Measurements from ENCODE around the gene FRY. TPM values are rescaled to one million over a fixed set of nuclear protein-coding genes. Genes with fewer than 3 reads are reported as not detected.

FRY gene
- total and polyA plus RNA-seq, 2 donors = 4.8 to 9.8 TPM

DNA sequence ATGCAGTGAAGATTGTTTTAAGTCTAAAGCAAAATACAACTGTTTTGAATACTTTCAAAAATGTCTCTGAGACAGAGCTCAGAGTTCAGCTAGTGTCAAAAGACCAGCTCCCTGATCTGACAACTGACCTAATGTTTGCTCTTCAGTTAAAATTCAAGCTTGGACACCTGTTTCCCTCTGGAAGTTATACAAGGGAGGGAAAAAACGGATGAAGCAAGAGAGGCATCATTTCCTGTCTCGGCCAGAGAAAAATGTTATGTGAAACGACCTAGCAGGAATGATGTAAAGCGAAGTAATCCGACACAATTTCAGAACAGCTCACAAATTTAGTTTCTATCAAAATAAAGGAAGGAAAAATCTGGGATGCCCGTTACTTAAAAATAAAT, 224.1 kb downstream of the FRY start:
- no peaks in the 10 kb centered on the region for H3K4me1 ChIP-seq (ENCODE audit: control insufficient read depth in 2 of 2, insufficient read depth in 2 of 2, low read length in 2 of 2)
- H3K27me3 ChIP-seq (ENCODE audit: control insufficient read depth in 2 of 2, insufficient read depth in 1 of 2, low read length in 1 of 2) = no peaks in the 10 kb centered on the region
- no peaks in the 10 kb centered on the region for H3K9me3 ChIP-seq (ENCODE audit: control insufficient read depth in 2 of 2, insufficient read depth in 1 of 2, low read length in 1 of 2)
- WGBS = 94% methylated on average over 6 of the region's 6 CpGs
- H3K36me3 ChIP-seq (ENCODE audit: control insufficient read depth in 2 of 2, insufficient read depth in 2 of 2, low read length in 1 of 2) = peaks cover 0 to 4% of the 10 kb centered on the region in 2 donors
- H3K4me3 ChIP-seq (ENCODE audit: low read length in 2 of 2) = no peak overlapping the region
- H3K27ac ChIP-seq (ENCODE audit: low read depth in 1 of 2, low read length in 1 of 2) = no peak overlapping the region
- no peak for DNase-seq (ENCODE audit: low read depth in 6 of 9, low spot score in 9 of 9)

GRCh38 chr13:32256243-32256642, 224.7 kb downstream of the FRY start:
- Histone ChIP-seq H3K4me1 (ENCODE audit: control insufficient read depth in 2 of 2, insufficient read depth in 2 of 2, low read length in 2 of 2) (no peaks in the 10 kb centered on the region), H3K36me3 (ENCODE audit: control insufficient read depth in 2 of 2, insufficient read depth in 2 of 2, low read length in 1 of 2) (peaks cover 0 to 4% of the 10 kb centered on the region in 2 donors), H3K9me3 (ENCODE audit: control insufficient read depth in 2 of 2, insufficient read depth in 1 of 2, low read length in 1 of 2) (no peaks in the 10 kb centered on the region), H3K27me3 (ENCODE audit: control insufficient read depth in 2 of 2, insufficient read depth in 1 of 2, low read length in 1 of 2) (no peaks in the 10 kb centered on the region), H3K4me3 (ENCODE audit: low read length in 2 of 2) (no peak overlapping the region), H3K27ac (ENCODE audit: low read depth in 1 of 2, low read length in 1 of 2) (no peak overlapping the region)
- WGBS = 96% methylated on average over 4 of the region's 4 CpGs
- DNase-seq (ENCODE audit: low read depth in 6 of 9, low spot score in 9 of 9) = no peak

GRCh38 chr13:32257649-32258048, 226.1 kb downstream of the FRY start:
- H3K4me3 ChIP-seq (ENCODE audit: low read length in 2 of 2) = no peak overlapping the region

GRCh38 chr13:32259116-32259515, 227.5 kb downstream of the FRY start:
- 100% methylated on average over 1 of the region's 1 CpG for WGBS
- Histone ChIP-seq H3K36me3 (ENCODE audit: control insufficient read depth in 2 of 2, insufficient read depth in 2 of 2, low read length in 1 of 2) (no peaks in the 10 kb centered on the region), H3K4me1 (ENCODE audit: control insufficient read depth in 2 of 2, insufficient read depth in 2 of 2, low read length in 2 of 2) (no peaks in the 10 kb centered on the region), H3K4me3 (ENCODE audit: low read length in 2 of 2) (no peak overlapping the region), H3K27me3 (ENCODE audit: control insufficient read depth in 2 of 2, insufficient read depth in 1 of 2, low read length in 1 of 2) (no peaks in the 10 kb centered on the region), H3K9me3 (ENCODE audit: control insufficient read depth in 2 of 2, insufficient read depth in 1 of 2, low read length in 1 of 2) (no peaks in the 10 kb centered on the region), H3K27ac (ENCODE audit: low read depth in 1 of 2, low read length in 1 of 2) (no peak overlapping the region)
- no peak for DNase-seq (ENCODE audit: low read depth in 6 of 9, low spot score in 9 of 9)

More at GRCh38 chr13:32257649-32258048, 226.1 kb downstream of the FRY start:
- no peaks in the 10 kb centered on the region for H3K27me3 ChIP-seq (ENCODE audit: control insufficient read depth in 2 of 2, insufficient read depth in 1 of 2, low read length in 1 of 2)
- no peak overlapping the region for H3K27ac ChIP-seq (ENCODE audit: low read depth in 1 of 2, low read length in 1 of 2)
- DNase-seq (ENCODE audit: low read depth in 6 of 9, low spot score in 9 of 9) = no peak
- H3K36me3 ChIP-seq (ENCODE audit: control insufficient read depth in 2 of 2, insufficient read depth in 2 of 2, low read length in 1 of 2) = peaks cover 0 to 3% of the 10 kb centered on the region in 2 donors
- H3K4me1 ChIP-seq (ENCODE audit: control insufficient read depth in 2 of 2, insufficient read depth in 2 of 2, low read length in 2 of 2) = no peaks in the 10 kb centered on the region
- H3K9me3 ChIP-seq (ENCODE audit: control insufficient read depth in 2 of 2, insufficient read depth in 1 of 2, low read length in 1 of 2) = no peaks in the 10 kb centered on the region

- DNase-seq (ENCODE audit: low read depth in 6 of 9, low spot score in 9 of 9) = no peak
- WGBS = 94% methylated on average over 9 of the region's 9 CpGs
- no peak overlapping the region for H3K27ac ChIP-seq (ENCODE audit: low read depth in 1 of 2, low read length in 1 of 2)
These were observed 230.0 kb downstream of the FRY start for GRCh38 chr13:32261567-32261966.

DNA sequence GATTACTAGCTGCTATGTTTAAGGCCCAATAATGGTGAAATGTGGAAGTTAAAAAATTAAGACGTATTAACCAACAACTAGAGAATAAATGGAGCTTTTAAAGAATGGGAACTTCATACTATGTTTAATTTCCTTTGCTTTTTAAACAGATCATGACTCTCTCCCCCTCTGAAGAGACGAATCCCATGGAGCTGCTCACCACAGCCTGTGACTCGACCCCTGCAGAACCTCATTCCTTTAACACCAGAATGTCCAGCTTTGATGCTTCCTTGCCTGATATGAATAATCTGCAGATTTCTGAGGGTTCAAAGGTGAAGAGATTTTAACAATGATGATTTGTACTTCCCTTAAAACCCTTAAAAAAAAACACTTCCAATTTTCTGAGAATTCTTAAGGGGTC, 230.6 kb downstream of the FRY start:
- DNase-seq (ENCODE audit: low read depth in 6 of 9, low spot score in 9 of 9) = no peak
- H3K27me3 ChIP-seq (ENCODE audit: control insufficient read depth in 2 of 2, insufficient read depth in 1 of 2, low read length in 1 of 2) = no peaks in the 10 kb centered on the region
- no peaks in the 10 kb centered on the region for H3K9me3 ChIP-seq (ENCODE audit: control insufficient read depth in 2 of 2, insufficient read depth in 1 of 2, low read length in 1 of 2)
- no peak overlapping the region for H3K4me3 ChIP-seq (ENCODE audit: low read length in 2 of 2)
- H3K27ac ChIP-seq (ENCODE audit: low read depth in 1 of 2, low read length in 1 of 2) = no peak overlapping the region
- H3K4me1 ChIP-seq (ENCODE audit: control insufficient read depth in 2 of 2, insufficient read depth in 2 of 2, low read length in 2 of 2) = no peaks in the 10 kb centered on the region
- H3K36me3 ChIP-seq (ENCODE audit: control insufficient read depth in 2 of 2, insufficient read depth in 2 of 2, low read length in 1 of 2) = peaks cover 0 to 9% of the 10 kb centered on the region in 2 donors
- 96% methylated on average over 3 of the region's 3 CpGs for WGBS

More at GRCh38 chr13:32261567-32261966, 230.0 kb downstream of the FRY start:
- no peak overlapping the region for H3K4me3 ChIP-seq (ENCODE audit: low read length in 2 of 2)
- peaks cover 0 to 9% of the 10 kb centered on the region in 2 donors for H3K36me3 ChIP-seq (ENCODE audit: control insufficient read depth in 2 of 2, insufficient read depth in 2 of 2, low read length in 1 of 2)
- no peaks in the 10 kb centered on the region for H3K9me3 ChIP-seq (ENCODE audit: control insufficient read depth in 2 of 2, insufficient read depth in 1 of 2, low read length in 1 of 2)
- H3K27me3 ChIP-seq (ENCODE audit: control insufficient read depth in 2 of 2, insufficient read depth in 1 of 2, low read length in 1 of 2) = no peaks in the 10 kb centered on the region
- no peaks in the 10 kb centered on the region for H3K4me1 ChIP-seq (ENCODE audit: control insufficient read depth in 2 of 2, insufficient read depth in 2 of 2, low read length in 2 of 2)

DNA sequence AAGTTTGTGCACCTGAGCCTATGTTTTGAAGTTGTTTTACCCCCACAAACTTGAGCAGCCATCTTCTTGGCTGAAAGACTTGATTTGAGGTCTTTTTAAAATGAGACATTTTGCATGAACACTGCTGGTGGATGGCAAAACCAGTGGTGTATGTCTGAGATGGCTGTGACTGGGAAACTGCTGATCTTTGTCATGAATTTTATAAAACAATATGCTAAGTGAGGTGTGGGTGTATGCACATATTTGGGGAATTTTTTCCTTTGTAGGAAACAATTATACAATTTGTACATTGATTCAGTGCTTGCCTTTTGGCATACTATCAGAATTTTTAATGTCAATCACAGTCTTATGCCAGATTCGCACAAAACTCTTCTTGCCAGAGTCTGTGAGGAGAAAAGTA, 231.0 kb downstream of the FRY start:
- H3K36me3 ChIP-seq (ENCODE audit: control insufficient read depth in 2 of 2, insufficient read depth in 2 of 2, low read length in 1 of 2) = peaks cover 0 to 9% of the 10 kb centered on the region in 2 donors
- no peaks in the 10 kb centered on the region for H3K4me1 ChIP-seq (ENCODE audit: control insufficient read depth in 2 of 2, insufficient read depth in 2 of 2, low read length in 2 of 2)
- H3K27ac ChIP-seq (ENCODE audit: low read depth in 1 of 2, low read length in 1 of 2) = no peak overlapping the region
- no peaks in the 10 kb centered on the region for H3K27me3 ChIP-seq (ENCODE audit: control insufficient read depth in 2 of 2, insufficient read depth in 1 of 2, low read length in 1 of 2)
- 98% methylated on average over 1 of the region's 1 CpG for WGBS
- H3K4me3 ChIP-seq (ENCODE audit: low read length in 2 of 2) = no peak overlapping the region
- no peaks in the 10 kb centered on the region for H3K9me3 ChIP-seq (ENCODE audit: control insufficient read depth in 2 of 2, insufficient read depth in 1 of 2, low read length in 1 of 2)
- DNase-seq (ENCODE audit: low read depth in 6 of 9, low spot score in 9 of 9) = no peak

DNA sequence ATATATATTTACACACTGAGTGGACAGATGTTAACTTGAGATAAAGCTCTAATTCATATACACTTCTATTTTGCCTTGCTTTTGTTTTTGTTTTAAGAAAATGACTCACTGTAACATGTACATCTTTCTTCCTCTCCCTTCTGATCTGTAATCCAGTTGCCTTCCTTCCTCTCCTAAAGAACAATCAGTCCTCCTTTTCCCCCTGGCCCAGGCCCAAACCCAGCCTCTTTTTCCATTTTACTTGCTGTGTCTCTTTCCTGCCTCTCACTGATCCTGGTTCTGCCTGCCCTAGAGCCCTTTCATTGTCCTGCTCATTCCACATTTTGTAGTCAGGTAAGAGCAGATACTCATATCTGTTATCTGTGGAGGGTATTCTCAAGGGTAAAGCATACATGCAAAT, 232.8 kb downstream of the FRY start:
- DNase-seq (ENCODE audit: low read depth in 6 of 9, low spot score in 9 of 9) = no peak
- Histone ChIP-seq H3K27ac (ENCODE audit: low read depth in 1 of 2, low read length in 1 of 2) (no peak overlapping the region), H3K4me1 (ENCODE audit: control insufficient read depth in 2 of 2, insufficient read depth in 2 of 2, low read length in 2 of 2) (no peaks in the 10 kb centered on the region), H3K27me3 (ENCODE audit: control insufficient read depth in 2 of 2, insufficient read depth in 1 of 2, low read length in 1 of 2) (no peaks in the 10 kb centered on the region), H3K4me3 (ENCODE audit: low read length in 2 of 2) (no peak overlapping the region), H3K36me3 (ENCODE audit: control insufficient read depth in 2 of 2, insufficient read depth in 2 of 2, low read length in 1 of 2) (peaks cover 0 to 9% of the 10 kb centered on the region in 2 donors), H3K9me3 (ENCODE audit: control insufficient read depth in 2 of 2, insufficient read depth in 1 of 2, low read length in 1 of 2) (no peaks in the 10 kb centered on the region)

DNA sequence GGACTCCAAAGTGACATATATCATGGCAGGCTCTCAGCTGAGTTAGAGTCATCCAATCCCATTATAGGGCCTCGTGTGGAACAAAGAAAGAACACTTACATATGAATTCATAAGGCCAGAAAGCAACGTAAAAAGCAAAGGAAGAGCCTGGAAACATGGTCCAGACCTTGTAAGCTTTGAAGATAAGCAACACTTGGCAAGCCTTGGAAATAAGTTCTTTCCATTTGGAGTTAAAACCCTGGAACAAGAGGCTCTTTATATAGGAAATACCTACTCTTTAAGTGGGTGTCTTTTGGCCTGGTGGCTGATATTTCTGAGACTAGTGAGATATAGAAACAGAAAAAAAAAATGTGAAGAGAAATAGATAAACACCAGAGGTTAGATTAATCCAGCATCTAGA, 234.2 kb downstream of the FRY start:
- no peak overlapping the region for H3K27ac ChIP-seq (ENCODE audit: low read depth in 1 of 2, low read length in 1 of 2)
- H3K4me3 ChIP-seq (ENCODE audit: low read length in 2 of 2) = no peak overlapping the region
- 92% methylated on average over 2 of the region's 2 CpGs for WGBS
- no peaks in the 10 kb centered on the region for H3K27me3 ChIP-seq (ENCODE audit: control insufficient read depth in 2 of 2, insufficient read depth in 1 of 2, low read length in 1 of 2)
- no peaks in the 10 kb centered on the region for H3K9me3 ChIP-seq (ENCODE audit: control insufficient read depth in 2 of 2, insufficient read depth in 1 of 2, low read length in 1 of 2)
- no peak for DNase-seq (ENCODE audit: low read depth in 6 of 9, low spot score in 9 of 9)
- H3K36me3 ChIP-seq (ENCODE audit: control insufficient read depth in 2 of 2, insufficient read depth in 2 of 2, low read length in 1 of 2) = peaks cover 0 to 9% of the 10 kb centered on the region in 2 donors
- H3K4me1 ChIP-seq (ENCODE audit: control insufficient read depth in 2 of 2, insufficient read depth in 2 of 2, low read length in 2 of 2) = no peaks in the 10 kb centered on the region

DNA sequence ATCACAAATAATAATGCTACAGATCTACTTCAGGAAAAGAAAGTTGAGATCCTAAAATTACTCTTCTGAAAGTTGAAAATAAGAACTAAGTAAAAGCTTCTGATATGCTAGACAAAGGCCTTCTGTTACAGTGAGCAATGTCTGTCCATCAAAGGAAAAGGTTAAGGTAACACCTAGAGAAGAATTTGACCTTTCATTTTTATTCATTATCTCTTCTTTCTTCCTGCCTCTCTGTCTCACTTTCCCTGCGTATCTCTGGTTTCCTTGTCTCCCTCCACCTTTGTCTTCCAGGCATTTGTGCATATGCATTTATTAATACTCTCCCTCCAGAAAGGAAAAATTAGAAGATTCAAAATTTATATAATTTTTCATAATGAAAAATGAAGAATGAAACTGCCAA, 234.6 kb downstream of the FRY start:
- H3K27me3 ChIP-seq (ENCODE audit: control insufficient read depth in 2 of 2, insufficient read depth in 1 of 2, low read length in 1 of 2) = no peaks in the 10 kb centered on the region
- no peak overlapping the region for H3K4me3 ChIP-seq (ENCODE audit: low read length in 2 of 2)
- DNase-seq (ENCODE audit: low read depth in 6 of 9, low spot score in 9 of 9) = no peak
- H3K27ac ChIP-seq (ENCODE audit: low read depth in 1 of 2, low read length in 1 of 2) = no peak overlapping the region
- 93% methylated on average over 1 of the region's 1 CpG for WGBS
- H3K36me3 ChIP-seq (ENCODE audit: control insufficient read depth in 2 of 2, insufficient read depth in 2 of 2, low read length in 1 of 2) = peaks cover 0 to 11% of the 10 kb centered on the region in 2 donors
- no peaks in the 10 kb centered on the region for H3K4me1 ChIP-seq (ENCODE audit: control insufficient read depth in 2 of 2, insufficient read depth in 2 of 2, low read length in 2 of 2)
- no peaks in the 10 kb centered on the region for H3K9me3 ChIP-seq (ENCODE audit: control insufficient read depth in 2 of 2, insufficient read depth in 1 of 2, low read length in 1 of 2)
